Ecto neural progenitor cell (in vitro differentiated cells): ENCODE data around the gene LILRA5.
"Not testable (repeated sequence)": the region's sequence is repeated elsewhere in the genome, so short reads cannot be mapped to it uniquely, and the experiment has no call there.

Experiments
- DNase-seq: peaks from one replicate; pipeline ENCODE4 v3.0.0-alpha.2; 2018; ENCODE audit warnings: low spot score

LILRA5 gene

DNA sequence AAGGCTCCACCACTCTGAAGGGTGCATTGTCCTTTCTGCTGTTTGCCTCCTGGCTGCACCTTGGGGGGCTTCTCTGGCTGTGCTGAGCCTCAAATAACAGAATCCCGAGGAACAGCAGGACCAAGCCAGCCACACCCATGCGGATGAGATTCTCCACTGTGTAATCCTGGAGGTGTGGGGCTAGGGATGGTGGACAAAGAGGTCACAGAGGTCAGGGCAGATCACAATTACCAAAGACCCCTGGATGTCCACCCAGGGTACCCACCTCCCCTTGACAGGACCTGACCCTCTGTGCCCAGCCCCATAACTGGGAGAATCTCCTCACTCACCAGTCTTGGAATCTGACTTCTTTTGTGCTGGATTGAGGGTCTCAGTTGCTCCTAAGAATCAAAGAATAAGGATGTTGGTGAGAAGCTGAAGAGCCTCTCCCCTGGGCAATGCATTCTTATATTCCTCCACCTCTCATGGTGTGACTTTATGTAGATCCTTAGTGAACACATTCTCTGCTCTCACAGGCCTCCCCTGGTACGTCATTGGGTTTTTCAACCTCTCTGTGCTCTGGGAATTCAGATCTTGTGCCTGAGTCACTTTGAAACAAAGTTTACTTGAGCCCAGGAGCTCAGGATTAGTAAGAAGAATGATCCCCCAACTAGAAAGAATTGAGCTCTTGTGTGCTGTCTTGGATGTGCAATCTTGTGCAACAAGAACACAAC lies 20.8 kb upstream of the LILRA5 start:
- DNase-seq = no peak

DNA sequence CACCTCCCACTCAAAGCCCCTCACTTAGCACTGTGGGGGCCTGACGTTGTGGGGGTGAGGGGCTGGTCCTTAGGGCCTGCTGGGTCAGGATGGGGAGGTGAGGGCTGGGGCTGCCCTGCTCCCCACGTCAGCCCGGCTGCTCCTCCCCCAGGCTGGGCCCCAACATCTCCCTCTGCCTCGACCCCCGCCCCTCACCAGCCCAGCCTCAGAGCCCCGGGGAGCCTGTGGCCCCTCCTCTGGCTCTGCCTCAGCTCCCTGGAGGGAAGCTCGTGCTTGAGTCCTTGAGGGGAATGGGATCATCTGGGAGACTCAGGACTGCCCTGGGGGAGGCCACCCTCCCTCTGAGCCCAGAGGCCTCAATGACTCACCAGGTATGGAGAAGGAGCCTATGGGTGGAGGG lies 19.2 kb upstream of the LILRA5 start:
- DNase-seq = no peak

DNA sequence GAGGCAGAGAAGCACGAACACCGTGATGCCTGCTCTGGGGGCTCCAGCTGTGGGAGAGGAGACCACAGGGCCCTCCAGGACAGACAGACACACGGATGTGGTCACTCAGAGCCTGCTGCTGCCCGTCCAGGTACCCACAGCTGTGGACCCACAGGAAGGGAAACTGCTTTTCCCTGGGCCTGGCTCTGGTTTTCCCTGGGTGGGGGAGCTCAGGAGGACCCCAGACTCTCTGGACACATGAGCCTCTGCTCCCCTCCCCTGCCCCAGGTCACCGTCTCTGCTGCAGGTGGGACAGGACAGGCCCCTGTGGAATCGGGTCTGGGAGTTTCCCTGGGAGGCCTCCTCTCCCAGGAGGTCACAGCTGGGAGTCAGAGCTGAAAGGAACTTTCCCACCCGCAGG lies 18.7 kb upstream of the LILRA5 start:
- DNase-seq = no peak

DNA sequence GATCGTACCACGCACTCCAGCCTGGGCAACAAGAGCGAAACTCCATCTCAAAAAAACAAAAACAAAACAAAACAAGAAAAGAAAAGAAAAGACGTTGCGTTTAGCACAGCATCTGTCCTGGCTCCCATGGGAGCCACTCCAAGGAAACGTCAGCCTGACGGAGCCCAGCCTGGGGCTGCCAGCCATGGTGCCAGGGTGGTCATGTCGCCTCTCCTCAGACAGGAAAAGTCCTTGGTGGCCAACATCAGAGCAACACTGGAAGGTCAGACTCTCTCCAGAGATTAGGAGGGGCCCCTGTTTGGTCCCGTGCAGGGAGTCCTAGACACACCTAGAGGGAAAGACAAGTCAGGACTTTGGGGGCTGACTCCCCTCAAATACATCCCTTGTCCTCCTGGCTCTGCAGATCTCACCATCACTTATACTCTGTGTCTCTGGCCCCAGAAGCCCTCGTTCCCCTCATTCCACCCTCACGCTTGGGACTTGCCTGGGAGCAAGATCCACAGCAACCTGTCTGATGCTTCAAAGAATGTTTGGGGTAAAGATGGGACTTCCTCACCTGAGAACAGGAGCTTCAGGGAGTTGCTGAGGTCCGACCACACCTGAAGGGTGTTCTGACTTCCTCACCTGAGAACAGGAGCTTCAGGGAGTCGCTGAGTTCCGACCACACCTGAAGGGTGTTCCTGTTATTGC lies 16.7 kb upstream of the LILRA5 start:
- no peak for DNase-seq

DNA sequence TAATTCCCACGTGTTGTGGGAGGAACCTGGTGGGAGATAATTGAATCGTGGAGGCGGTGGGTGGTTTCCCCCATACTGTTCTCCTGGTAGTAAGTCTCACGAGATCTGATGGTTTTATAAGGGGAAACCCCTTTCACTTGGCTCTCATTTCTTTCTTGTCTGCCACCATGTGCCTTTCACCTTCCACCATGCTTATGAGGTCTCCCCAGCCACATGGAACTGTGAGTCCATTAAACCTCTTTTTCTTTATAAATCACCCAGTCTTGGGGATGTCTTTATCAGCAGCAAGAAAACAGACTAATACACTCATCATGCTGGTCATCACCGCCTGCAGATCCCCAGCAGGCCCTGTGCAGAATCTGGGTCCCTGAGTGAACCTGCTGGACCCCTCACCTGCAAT lies 15.8 kb upstream of the LILRA5 start:
- DNase-seq = not testable (repeated sequence)

DNA sequence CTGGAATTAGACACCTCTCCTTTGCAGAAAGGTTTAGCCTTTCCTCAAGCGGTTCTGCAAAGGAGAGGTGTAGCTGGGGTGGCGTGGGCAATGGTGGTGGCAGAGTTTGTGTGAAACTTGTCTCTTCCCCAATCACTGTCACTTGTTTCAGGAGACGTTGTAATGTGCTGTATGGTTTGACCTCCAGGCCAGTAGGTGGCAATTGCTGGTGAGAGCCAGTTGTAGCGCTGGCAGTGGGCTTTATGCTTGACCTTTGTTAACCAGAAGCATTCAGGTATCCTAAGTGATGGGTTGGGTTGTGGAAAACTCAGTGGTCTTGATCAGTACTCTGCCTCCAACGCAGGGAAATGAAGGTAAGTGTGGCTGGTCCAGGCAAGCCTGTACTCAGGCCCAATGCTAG lies 12.7 kb upstream of the LILRA5 start:
- no peak for DNase-seq

DNA sequence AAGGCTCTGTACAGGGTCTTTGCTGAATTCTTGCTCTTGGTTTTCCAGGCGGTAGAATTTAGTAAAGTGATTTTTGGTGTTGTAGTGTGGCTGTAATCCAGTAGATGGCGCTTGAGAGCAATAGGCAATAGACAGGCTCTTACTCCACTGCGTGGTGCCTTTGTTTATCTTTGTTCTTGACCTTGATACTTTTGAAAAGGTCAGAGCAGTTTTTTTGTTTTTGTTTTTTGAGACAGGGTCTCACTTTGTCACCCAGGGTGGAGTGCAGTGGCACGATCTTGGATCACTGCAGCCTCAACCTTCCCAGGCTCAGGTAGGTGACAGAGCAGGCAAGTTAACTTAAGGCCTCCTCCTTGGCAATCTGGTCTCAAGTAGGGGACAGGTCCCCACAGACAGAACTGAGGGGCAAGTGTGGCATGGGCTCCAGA lies 12.2 kb upstream of the LILRA5 start:
- DNase-seq = no peak

DNA sequence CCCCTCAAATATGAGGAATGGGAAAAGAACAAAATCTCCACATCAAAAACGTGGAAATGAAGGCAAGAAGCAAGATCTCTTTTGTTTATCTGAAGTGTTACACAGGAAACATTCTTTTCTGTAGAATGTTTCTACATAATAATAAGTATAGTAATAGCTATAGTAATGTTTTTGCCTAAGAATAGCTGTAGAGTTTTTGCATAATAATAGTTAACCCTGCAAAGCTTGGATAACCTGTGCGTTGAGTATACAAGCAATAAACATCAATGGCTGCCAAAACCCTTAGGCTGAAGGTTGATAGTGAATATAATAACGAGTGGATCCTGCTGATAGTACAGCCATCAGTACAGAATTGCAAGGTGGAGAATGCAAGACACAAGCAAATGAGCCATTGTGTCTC lies 11.1 kb upstream of the LILRA5 start:
- DNase-seq = no peak

DNA sequence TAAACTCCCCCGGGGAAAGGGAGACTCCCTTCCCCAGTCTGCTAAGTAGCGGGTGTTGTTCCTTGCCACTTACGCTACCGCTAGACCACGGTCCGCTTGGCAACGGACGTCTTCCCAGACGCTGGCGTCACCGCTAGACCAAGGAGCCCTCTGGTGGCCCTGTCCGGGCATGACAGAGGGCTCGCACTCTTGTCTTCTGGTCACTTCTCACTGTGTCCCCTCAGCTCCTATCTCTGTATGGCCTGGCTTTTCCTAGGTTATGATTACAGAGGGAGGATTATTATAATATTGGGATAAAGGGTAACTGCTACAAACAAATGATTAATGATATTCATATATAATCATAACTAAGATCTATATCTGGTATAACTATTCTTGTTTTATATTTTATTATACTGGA lies 10.0 kb upstream of the LILRA5 start:
- DNase-seq = not testable (repeated sequence)

DNA sequence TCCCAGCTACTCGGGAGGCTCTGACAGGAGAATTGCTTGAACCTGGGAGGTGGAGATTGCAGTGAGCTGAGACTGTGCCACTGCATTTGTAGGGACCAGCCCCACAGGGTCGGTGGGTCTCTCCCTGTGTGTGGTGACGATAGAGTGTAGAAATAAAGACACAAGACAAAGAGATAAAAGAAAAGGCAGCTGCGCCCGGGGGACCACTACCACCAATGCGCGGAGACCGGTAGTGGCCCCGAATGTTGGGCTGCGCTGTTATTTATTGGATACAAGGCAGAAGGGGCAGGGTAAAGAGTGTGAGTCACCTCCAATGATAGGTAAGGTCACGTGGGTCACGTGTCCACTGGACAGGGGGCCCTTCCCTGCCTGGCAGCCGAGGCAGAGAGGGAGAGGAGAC lies 9.3 kb upstream of the LILRA5 start:
- DNase-seq = not testable (repeated sequence)

DNA sequence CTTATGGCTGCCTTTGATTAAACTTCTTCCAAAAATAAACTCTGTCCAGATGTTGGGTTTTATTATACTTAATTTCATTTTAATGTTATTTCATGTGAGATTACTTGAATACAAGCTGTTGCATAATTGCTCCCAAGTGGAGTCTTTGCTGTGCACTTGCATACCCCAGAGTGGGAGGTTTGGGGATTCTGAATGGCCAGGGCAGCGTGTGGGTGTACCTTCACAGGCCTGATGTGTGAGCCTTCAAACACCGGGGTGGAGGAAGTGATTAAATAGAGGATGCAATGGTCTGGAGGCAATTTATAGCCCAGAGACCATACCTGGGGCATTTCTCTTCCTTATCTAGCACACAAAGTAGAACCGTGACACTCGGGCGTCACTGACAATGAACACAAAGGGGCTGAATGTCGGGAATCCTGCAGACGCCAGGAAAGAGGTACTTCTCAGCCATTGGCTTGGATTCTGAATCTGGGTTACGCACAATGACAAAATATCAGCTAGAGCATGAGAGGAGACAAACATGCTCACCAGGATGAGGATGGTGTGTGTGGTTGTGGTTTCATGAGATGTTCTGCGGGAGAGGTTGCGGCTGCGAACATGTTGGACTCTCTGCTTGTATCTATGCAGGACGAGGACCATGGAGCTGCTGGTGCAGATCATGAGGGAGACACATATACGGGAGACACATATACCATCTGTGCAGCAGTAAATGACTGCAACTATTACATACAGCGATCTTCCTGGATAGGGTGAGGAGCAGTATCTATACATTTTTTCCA lies 7.1 kb upstream of the LILRA5 start:
- no peak for DNase-seq

DNA sequence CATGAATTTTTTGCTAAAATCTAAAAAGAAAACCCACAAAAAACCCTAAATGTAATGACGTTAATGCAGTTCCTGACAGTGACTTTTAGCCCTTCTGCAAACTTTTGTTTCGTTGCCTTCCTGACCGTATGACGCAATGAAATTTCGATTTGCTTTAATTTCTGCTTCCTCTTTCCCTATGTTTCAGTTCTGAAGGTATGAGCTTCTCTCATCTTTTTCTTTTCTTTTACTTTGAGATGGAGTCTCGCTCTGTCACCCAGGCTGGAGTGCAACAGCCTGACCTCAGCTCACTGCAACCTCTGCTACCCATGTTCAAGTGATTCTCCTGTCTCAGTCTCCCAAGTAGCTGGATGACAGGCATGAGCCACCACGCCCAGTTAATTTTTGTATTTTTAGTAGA lies 6.1 kb upstream of the LILRA5 start:
- no peak for DNase-seq

DNA sequence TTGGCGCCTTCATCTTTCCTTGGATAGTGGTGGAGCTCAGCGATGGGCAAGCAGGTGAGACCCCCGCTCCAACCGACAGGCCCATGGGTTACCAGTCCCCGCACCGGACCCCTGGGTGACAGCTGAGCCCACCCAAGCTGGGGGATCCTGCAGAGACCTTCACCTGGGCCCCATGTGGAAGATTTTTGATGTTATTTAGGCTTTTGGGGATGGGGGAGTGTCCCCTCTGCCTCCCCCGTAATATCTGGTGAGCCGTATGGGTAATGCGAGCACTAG lies 4.9 kb upstream of the LILRA5 start:
- DNase-seq = no peak

DNA sequence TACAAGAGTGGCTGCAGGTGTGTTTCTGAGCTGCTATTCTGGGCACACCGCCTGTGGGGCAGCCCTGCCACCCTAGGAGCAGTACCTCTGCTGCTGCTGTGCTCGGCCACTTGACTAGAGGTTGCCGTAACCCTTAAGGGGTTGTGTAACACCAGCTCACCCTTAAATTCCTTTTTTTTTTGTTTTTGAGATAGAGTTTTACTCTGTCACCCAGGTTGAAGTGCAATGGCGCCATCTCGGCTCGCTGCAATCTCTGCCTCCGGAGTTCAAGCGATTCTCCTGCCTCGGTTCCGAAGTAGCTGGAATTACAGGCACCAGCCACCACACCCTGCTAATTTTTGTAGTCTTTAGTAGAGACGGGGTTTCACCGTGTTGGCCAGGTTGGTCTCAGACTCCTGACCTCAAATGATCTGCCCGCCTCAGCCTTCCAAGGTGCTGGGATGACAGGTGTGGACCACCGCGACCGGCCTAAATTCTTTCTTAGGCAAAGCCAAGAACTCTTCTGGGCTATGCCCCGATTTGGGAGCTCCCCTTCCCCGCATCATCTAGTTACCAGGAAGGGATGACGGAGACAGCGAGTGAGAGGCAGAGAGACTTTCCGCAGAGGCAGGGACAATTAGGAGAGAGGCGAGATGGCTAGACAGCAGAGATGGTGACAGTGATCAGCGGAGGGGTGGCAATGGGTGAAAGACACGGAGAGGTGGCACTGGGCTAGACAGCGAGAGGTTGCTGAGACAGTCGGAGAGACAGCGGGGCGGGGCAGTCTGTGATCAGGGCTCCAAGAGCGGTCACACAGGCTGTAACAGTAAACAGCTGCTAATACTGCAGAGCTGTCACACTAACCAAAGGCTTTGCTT lies 4.4 kb upstream of the LILRA5 start:
- no peak for DNase-seq

DNA sequence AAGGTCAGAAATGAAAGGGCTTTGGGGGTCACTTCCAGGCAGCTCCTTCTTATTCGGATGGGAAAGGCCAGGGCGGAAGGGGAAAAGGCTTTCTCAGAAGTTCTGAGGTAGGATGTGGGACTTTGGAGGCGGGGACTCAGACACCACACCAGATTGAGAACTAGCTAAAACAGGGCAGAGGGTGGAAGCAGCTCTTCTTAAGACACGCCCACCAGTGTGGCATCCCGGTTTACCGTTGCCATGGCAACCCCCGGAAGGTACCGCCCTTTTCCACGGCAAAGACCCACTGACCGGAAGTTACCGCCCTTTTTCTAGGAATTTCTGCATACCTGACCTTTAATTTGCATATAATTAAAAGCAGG lies 3.8 kb upstream of the LILRA5 start:
- no peak for DNase-seq

DNA sequence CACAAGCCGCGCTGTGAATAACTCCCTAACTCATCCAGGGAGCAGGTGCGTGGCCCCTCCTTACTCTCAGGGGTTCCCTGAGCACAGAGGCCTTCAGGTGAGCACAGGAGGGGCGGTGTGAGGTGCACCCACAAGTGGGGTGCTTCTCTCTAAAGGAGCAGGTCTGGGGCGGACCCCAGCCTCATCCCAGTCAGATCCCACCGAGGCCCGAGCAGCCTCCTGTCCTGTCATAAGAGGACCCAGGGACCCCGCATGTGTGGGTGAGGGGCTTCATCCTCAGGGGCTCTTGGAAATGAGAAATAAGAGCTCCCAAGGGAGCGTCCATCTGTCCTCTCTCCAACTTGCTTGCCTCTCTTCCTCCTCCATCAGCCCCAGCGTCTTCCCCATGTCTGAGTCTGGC lies 3.0 kb upstream of the LILRA5 start:
- DNase-seq = no peak

DNA sequence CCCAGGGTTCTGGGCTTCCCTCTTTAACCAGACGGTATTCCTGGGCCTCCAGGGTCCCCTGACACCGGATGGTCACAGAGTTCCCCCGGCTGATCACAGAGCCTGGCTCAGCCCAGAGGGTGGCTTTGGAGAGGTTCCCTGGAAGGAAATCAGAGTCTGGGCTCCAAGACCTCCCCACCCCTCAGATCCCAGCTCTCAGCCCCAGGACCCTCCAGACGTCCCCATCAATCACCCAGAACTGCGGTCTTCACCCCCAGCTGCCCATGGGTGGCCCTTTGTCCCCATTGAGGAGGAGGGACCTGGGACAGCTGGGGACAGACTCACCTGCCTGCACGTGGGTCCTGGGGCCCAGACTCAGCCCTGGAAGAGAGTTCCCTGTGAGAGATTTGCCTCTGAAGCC lies 955 bp downstream of the LILRA5 start:
- no peak for DNase-seq

DNA sequence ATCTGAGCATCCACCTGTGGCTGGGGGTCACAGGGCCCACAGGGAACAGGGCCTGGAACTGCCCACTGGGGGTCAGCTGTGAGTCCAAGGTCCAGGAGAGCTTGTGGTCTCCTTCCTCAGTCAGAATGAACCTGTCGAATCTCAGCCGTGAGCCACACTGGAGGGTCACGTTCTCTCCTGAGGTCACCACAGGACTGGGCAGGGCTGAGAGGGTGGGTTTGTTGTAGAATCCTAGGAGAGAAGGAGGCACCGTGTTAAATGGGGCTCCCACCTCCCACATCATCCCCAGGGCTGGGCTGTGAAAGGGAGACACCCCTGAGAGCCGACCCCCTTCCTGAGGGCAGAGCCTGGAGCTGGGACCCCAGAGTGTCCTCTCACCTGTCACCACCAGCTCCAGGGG lies 1.5 kb downstream of the LILRA5 start:
- no peak for DNase-seq

DNA sequence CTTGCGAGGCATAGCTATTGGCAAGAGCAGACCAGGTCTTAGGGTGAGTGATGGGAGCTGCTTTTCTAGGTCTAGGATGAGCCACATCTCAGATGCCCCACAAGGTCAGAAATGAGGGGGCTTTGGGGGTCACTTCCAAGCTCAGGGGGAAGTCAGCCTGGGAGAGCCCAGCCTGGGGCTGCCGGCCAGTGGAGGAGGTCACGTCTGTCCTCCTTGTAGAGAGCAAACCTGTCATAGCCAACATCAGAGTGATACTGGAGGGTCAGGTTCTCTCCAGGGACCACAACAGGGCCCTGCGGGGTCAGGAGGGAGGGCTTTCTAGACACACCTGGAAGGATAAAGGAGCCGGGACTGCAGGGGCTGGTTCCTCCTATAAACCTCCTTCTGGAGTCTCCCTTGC lies 2.4 kb downstream of the LILRA5 start:
- no peak for DNase-seq

DNA sequence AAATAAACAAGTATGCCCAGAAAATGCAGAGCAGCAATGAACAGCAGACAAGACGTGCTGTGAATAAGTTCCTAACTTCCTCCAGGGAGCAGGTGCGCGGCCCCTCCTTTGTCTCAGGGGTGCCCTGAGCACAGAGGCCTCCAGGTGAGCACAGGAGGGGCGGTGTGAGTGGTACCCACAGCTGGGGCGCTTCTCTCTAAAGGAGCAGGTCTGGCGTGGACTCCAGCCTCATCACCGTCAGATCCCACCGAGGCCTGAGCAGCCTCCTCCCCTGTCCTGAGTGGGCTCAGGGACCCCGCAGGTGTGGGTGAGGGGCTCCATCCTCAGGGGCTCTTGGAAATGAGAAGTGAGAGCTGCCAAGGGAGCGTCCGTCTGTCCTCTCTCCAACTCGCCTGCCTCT lies 3.2 kb downstream of the LILRA5 start:
- no peak for DNase-seq

DNA sequence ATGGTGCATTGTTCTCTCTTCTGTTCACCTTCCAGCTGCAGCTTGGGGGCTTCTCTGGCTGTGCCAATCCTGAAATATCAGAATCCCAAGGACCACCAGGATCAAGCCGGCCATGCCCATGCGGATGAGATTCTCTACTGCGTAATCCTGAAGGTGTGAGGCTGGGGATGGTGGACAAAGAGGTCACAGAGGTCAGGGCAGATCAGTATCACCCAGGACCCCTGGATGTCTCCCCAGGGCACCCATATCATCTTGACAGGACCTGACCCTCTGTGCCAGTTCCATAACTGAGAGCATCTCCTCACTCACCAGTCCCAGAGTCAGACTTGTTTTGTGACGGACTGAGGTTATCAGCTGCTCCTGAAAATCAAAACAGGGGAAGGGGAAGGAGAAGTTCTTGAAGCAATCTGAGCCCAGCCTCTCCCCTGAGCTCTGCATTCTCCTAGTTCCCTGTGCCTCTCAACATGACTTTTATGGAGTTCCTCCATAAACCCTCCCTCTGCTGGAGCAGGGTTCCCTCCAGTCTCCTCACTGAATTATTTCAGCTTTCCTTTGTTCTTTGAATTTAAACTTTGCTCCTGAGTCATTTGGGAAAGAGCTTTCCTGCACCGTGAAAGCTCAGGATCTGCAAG lies 5.5 kb downstream of the LILRA5 start:
- DNase-seq = no peak

DNA sequence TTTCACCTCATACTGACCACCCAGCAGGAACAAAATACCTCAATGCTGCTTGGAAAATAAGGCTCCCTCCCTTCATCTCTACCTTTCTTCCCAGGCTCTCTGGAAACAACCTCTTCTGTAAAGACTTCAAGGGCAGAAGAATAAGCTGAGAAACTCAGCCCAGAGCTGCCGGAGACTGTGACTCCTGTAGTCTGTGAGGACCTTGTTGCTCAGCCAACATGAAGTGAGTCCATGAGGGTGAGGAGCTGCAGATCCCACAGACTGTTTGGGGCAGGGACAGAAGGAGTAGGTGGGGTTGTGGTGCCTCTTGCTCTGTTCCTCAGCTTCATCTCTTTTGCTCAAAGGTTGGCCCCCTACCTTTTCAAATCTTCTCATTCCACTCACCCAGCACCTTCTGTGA lies 7.8 kb downstream of the LILRA5 start:
- DNase-seq = no peak
